GM19099 (cell line): ENCODE data around the gene TBC1D13.

Experiments used
- POLR2A ChIP-seq: IDR thresholded peaks from 3 replicates; pipeline ENCODE4 v1.6.1; 2011; ENCODE audit warnings: low read depth; ENCODE audit not compliant: insufficient read length; ENCODE audit errors: extremely low read depth

Gene TBC1D13

GRCh38 chr9:128807827-128808226, 20.8 kb downstream of the TBC1D13 start:
- TF ChIP-seq POLR2A, result no peak

GRCh38 chr9:128808543-128808942, 21.5 kb downstream of the TBC1D13 start:
- no peak for TF ChIP-seq POLR2A

- no peak for TF ChIP-seq POLR2A
These were observed 22.1 kb downstream of the TBC1D13 start for GRCh38 chr9:128809036-128809599.

GRCh38 chr9:128809831-128810230, 22.8 kb downstream of the TBC1D13 start:
- no peak for TF ChIP-seq POLR2A

- TF ChIP-seq POLR2A, result no peak
These were observed 23.8 kb downstream of the TBC1D13 start for GRCh38 chr9:128810873-128811272.

GRCh38 chr9:128818099-128818838, 31.2 kb downstream of the TBC1D13 start, which contains the start of gene ENDOG:
Gene ENDOG, plus strand, starts transcription at chr9:128818500. Its CDS starts 185 bp downstream, at chr9:128818685.
- TF ChIP-seq POLR2A, result peak; percentile 91

GRCh38 chr9:128818839-128819715, 32.0 kb downstream of the TBC1D13 start:
- TF ChIP-seq POLR2A, result no peak

GRCh38 chr9:128819716-128820664, 32.9 kb downstream of the TBC1D13 start:
- no peak for TF ChIP-seq POLR2A

GRCh38 chr9:128820665-128821583, 33.9 kb downstream of the TBC1D13 start:
- TF ChIP-seq POLR2A, result no peak

GRCh38 chr9:128821584-128822406, 34.7 kb downstream of the TBC1D13 start:
- no peak for TF ChIP-seq POLR2A

GRCh38 chr9:128822407-128823042, 35.5 kb downstream of the TBC1D13 start:
- TF ChIP-seq POLR2A, result no peak

- no peak for TF ChIP-seq POLR2A
These were observed 36.4 kb downstream of the TBC1D13 start for GRCh38 chr9:128823362-128823902.
